DND-41 (cell line): ENCODE measurements around the gene OR52J3.

Experiments used
- ATAC-seq: fragments of 200-7000 bp; cut with Tn5 transposase; 3 replicates; pipeline ENCODE4 v1.9.1; 2021; ENCODE audit warnings: low read depth; ENCODE audit not compliant: insufficient read depth
- DNase-seq: peaks from one replicate; pipeline ENCODE4 v3.0.0-alpha.2; 2020
- H2AFZ ChIP-seq: 2 replicates; pipeline ENCODE4 v1.6.0; 2012; ENCODE audit warnings: low read depth, low read length
- H3K27ac ChIP-seq: 2 replicates; pipeline ENCODE4 v1.5.1; 2012; ENCODE audit warnings: low read length, inconsistent platforms
- H3K27me3 ChIP-seq: fragments of 200-600 bp; sonication (generic); 2 replicates; pipeline ENCODE4 v1.6.0; 2012; ENCODE audit warnings: low read length, mild to moderate bottlenecking, inconsistent platforms; ENCODE audit not compliant: insufficient read depth, poor library complexity
- H3K36me3 ChIP-seq: 2 replicates; pipeline ENCODE4 v1.5.1; 2012; ENCODE audit warnings: low read length, inconsistent platforms; ENCODE audit not compliant: insufficient read depth
- H3K4me1 ChIP-seq: 2 replicates; pipeline ENCODE4 v1.5.1; 2012; ENCODE audit warnings: mild to moderate bottlenecking, low read length; ENCODE audit not compliant: insufficient read depth
- H3K4me2 ChIP-seq: 2 replicates; pipeline ENCODE4 v1.6.0; 2012; ENCODE audit warnings: mild to moderate bottlenecking, moderate library complexity, low read length, inconsistent platforms; ENCODE audit not compliant: insufficient read depth
- H3K4me3 ChIP-seq, 2 experiments: fragments of 200-600 bp in 1 of 2; shearing (Covaris generic) in 1 of 2; 2 replicates each; pipeline ENCODE4 v1.5.1; 2012 to 2016; ENCODE audit warnings: inconsistent platforms in 2 of 2, low read length in 2 of 2, mild to moderate bottlenecking in 2 of 2, low read depth in 1 of 2, moderate library complexity in 1 of 2
- H3K79me2 ChIP-seq: 2 replicates; pipeline ENCODE4 v1.6.0; 2012; ENCODE audit warnings: low read length, inconsistent platforms; ENCODE audit not compliant: insufficient read depth
- H3K9ac ChIP-seq: 2 replicates; pipeline ENCODE4 v1.6.0; 2012; ENCODE audit warnings: low read depth, mild to moderate bottlenecking, inconsistent platforms, low read length, moderate library complexity
- H3K9me3 ChIP-seq: 2 replicates; pipeline ENCODE4 v1.5.1; 2012; ENCODE audit warnings: low read length, moderate library complexity, mild to moderate bottlenecking, inconsistent platforms; ENCODE audit not compliant: insufficient read depth, severe bottlenecking
- H4K20me1 ChIP-seq: 2 replicates; pipeline ENCODE4 v1.6.0; 2012; ENCODE audit warnings: low read length; ENCODE audit not compliant: insufficient read depth
- CTCF ChIP-seq: IDR thresholded peaks from 2 replicates; pipeline ENCODE4 v1.5.1; 2012; ENCODE audit warnings: borderline replicate concordance, low read length, moderate library complexity, mild to moderate bottlenecking; ENCODE audit not compliant: poor library complexity, severe bottlenecking; ENCODE audit errors: extremely low read depth
- EZH2 ChIP-seq: IDR thresholded peaks from 3 replicates; pipeline ENCODE4 v1.6.1; 2012; ENCODE audit warnings: borderline replicate concordance, low read depth, mild to moderate bottlenecking, moderate library complexity, low read length, inconsistent platforms; ENCODE audit not compliant: severe bottlenecking

OR52J3 gene

GRCh38 chr11:5046226-5046625 is at the start of gene OR52J3:
TSS of gene OR52J3 (plus strand) at chr11:5046526. CDS start at chr11:5046526, 0 bp downstream.
- no peak within 1 kb of the TSS for H3K27ac ChIP-seq
- ATAC-seq = no peak

GRCh38 chr11:5004424-5005274 is 41.7 kb upstream of the OR52J3 start:
- no peak overlapping the region for H3K27ac ChIP-seq
- DNase-seq = peak; percentile 53
- H3K36me3 ChIP-seq = no peaks in the 10 kb centered on the region
- no peak overlapping the region for H3K4me3 ChIP-seq
- no peak overlapping the region for H2AFZ ChIP-seq
- no peaks in the 10 kb centered on the region for H4K20me1 ChIP-seq
- H3K9me3 ChIP-seq = no peaks in the 10 kb centered on the region
- H3K4me1 ChIP-seq = no peaks in the 10 kb centered on the region
- TF ChIP-seq CTCF (peak; percentile 72), EZH2 (no peak)
- H3K27me3 ChIP-seq = no peaks in the 10 kb centered on the region
- H3K79me2 ChIP-seq = no peaks in the 10 kb centered on the region
- H3K4me2 ChIP-seq = no peak overlapping the region
- ATAC-seq = peak; percentile 57; the same call in 1 of the 3 replicates
- no peak overlapping the region for H3K9ac ChIP-seq

More at GRCh38 chr11:5046226-5046625, at the start of gene OR52J3:
- Histone ChIP-seq H3K9ac (no peak within 1 kb of the TSS), H3K4me3 (no peak within 1 kb of the TSS), H3K4me2 (no peak within 1 kb of the TSS), H3K4me1 (no peaks in the 10 kb centered on the region), H3K27me3 (no peaks in the 10 kb centered on the region), H3K79me2 (no peaks in the 10 kb centered on the region), H4K20me1 (no peaks in the 10 kb centered on the region), H2AFZ (no peak within 1 kb of the TSS), H3K36me3 (no peaks in the 10 kb centered on the region), H3K9me3 (no peaks in the 10 kb centered on the region)
- DNase-seq = no peak
- TF ChIP-seq EZH2 = no peak
- no peak for TF ChIP-seq CTCF

- H3K4me3 ChIP-seq = no peak overlapping the region
- no peak overlapping the region for H3K4me2 ChIP-seq
- H3K4me1 ChIP-seq = no peaks in the 10 kb centered on the region
- no peaks in the 10 kb centered on the region for H4K20me1 ChIP-seq
- ATAC-seq = no peak
- no peak overlapping the region for H2AFZ ChIP-seq
- H3K9ac ChIP-seq = no peak overlapping the region
- H3K9me3 ChIP-seq = no peaks in the 10 kb centered on the region
- TF ChIP-seq CTCF (no peak), EZH2 (no peak)
- H3K27ac ChIP-seq = no peak overlapping the region
- no peaks in the 10 kb centered on the region for H3K79me2 ChIP-seq
- H3K27me3 ChIP-seq = no peaks in the 10 kb centered on the region
- H3K36me3 ChIP-seq = no peaks in the 10 kb centered on the region
- no peak for DNase-seq
Observed at GRCh38 chr11:5007561-5007960, 38.8 kb upstream of the OR52J3 start.
